Measurements from ENCODE around the gene LYRM2.

LYRM2 gene

GRCh38 chr6:89562093-89562973, 76.2 kb downstream of the LYRM2 start:
- in situ Hi-C loops (cut with MboI; ENCODE audit: low sequenced_read_pairs) = no loop called here

GRCh38 chr6:89559487-89559886, 79.1 kb downstream of the LYRM2 start:
- in situ Hi-C loops (cut with MboI; ENCODE audit: low sequenced_read_pairs) = no loop called here

- in situ Hi-C loops (cut with MboI; ENCODE audit: low sequenced_read_pairs) = no loop called here
Observed at GRCh38 chr6:89555806-89556205, 82.7 kb downstream of the LYRM2 start.

GRCh38 chr6:89555031-89555430, 83.5 kb downstream of the LYRM2 start:
- in situ Hi-C loops (cut with MboI; ENCODE audit: low sequenced_read_pairs) = no loop called here

GRCh38 chr6:89554106-89554505, 84.4 kb downstream of the LYRM2 start:
- in situ Hi-C loops (cut with MboI; ENCODE audit: low sequenced_read_pairs) = no loop called here

GRCh38 chr6:89553431-89553830, 85.1 kb downstream of the LYRM2 start:
- in situ Hi-C loops (cut with MboI; ENCODE audit: low sequenced_read_pairs) = no loop called here

GRCh38 chr6:89547281-89547680, 91.3 kb downstream of the LYRM2 start:
- in situ Hi-C loops (cut with MboI; ENCODE audit: low sequenced_read_pairs) = no loop called here

- in situ Hi-C loops (cut with MboI; ENCODE audit: low sequenced_read_pairs) = no loop called here
Observed at GRCh38 chr6:89542866-89543265, 95.7 kb downstream of the LYRM2 start.

GRCh38 chr6:89542081-89542857, 96.3 kb downstream of the LYRM2 start:
- in situ Hi-C loops (cut with MboI; ENCODE audit: low sequenced_read_pairs) = no loop called here

- in situ Hi-C loops (cut with MboI; ENCODE audit: low sequenced_read_pairs) = no loop called here
Observed at GRCh38 chr6:89539779-89540178, 98.8 kb downstream of the LYRM2 start.

- in situ Hi-C loops (cut with MboI; ENCODE audit: low sequenced_read_pairs) = no loop called here
Observed at GRCh38 chr6:89536231-89536630, 102.3 kb downstream of the LYRM2 start.

- in situ Hi-C loops (cut with MboI; ENCODE audit: low sequenced_read_pairs) = no loop called here
Observed at GRCh38 chr6:89530982-89531381, 107.6 kb downstream of the LYRM2 start.

GRCh38 chr6:89528866-89529265, 109.7 kb downstream of the LYRM2 start:
- in situ Hi-C loops (cut with MboI; ENCODE audit: low sequenced_read_pairs) = no loop called here

GRCh38 chr6:89527634-89528033, 110.9 kb downstream of the LYRM2 start:
- in situ Hi-C loops (cut with MboI; ENCODE audit: low sequenced_read_pairs) = no loop called here

GRCh38 chr6:89526563-89526869, 112.0 kb downstream of the LYRM2 start:
- in situ Hi-C loops (cut with MboI; ENCODE audit: low sequenced_read_pairs) = no loop called here

- in situ Hi-C loops (cut with MboI; ENCODE audit: low sequenced_read_pairs) = no loop called here
Observed at GRCh38 chr6:89525786-89526562, 112.6 kb downstream of the LYRM2 start.

- in situ Hi-C loops (cut with MboI; ENCODE audit: low sequenced_read_pairs) = no loop called here
Observed at GRCh38 chr6:89522778-89523177, 115.8 kb downstream of the LYRM2 start.

GRCh38 chr6:89520736-89521135, 117.8 kb downstream of the LYRM2 start:
- in situ Hi-C loops (cut with MboI; ENCODE audit: low sequenced_read_pairs) = no loop called here

- in situ Hi-C loops (cut with MboI; ENCODE audit: low sequenced_read_pairs) = no loop called here
Observed at GRCh38 chr6:89518352-89519055, 120.0 kb downstream of the LYRM2 start.
